ENCODE measurements around the gene PTPRT. TPM values are rescaled to one million over a fixed set of nuclear protein-coding genes. Genes with fewer than 3 reads are reported as not detected.

PTPRT gene
- total RNA-seq, 4 donors from 2014 or later, result under 0.01 to 2.1 TPM; not detected in 2

- H3K27ac ChIP-seq, result no peak overlapping the region
- no peak for DNase-seq
- intact Hi-C loops (cut with DNase I; ENCODE audit: low total_unique reads), result no loop called here
Observed at GRCh38 chr20:43096931-43097260, 92.8 kb downstream of the PTPRT start.

GRCh38 chr20:43096126-43096930 is 93.4 kb downstream of the PTPRT start:
- Histone ChIP-seq H3K4me1 (no peaks in the 10 kb centered on the region), H3K36me3 (no peaks in the 10 kb centered on the region), H3K4me3 (no peak overlapping the region), H3K9me3 (no peaks in the 10 kb centered on the region), H3K27me3 (no peaks in the 10 kb centered on the region), H3K27ac (no peak overlapping the region)
- intact Hi-C loops (cut with DNase I; ENCODE audit: low total_unique reads), result no loop called here
- DNase-seq, result no peak
- TF ChIP-seq POLR2A (IDR thresholded peaks at IDR 0.05), result no peak
- no peak for TF ChIP-seq CTCF (IDR thresholded peaks at IDR 0.05)

More at GRCh38 chr20:43096931-43097260, 92.8 kb downstream of the PTPRT start:
- no peak for TF ChIP-seq POLR2A (IDR thresholded peaks at IDR 0.05)
- no peak for TF ChIP-seq CTCF (IDR thresholded peaks at IDR 0.05)
- Histone ChIP-seq H3K4me1 (no peaks in the 10 kb centered on the region), H3K36me3 (no peaks in the 10 kb centered on the region), H3K4me3 (no peak overlapping the region), H3K27me3 (no peaks in the 10 kb centered on the region), H3K9me3 (no peaks in the 10 kb centered on the region)

- H3K4me1 ChIP-seq, result no peaks in the 10 kb centered on the region
- DNase-seq, result no peak
- intact Hi-C loops (cut with DNase I; ENCODE audit: low total_unique reads), result no loop called here
- H3K36me3 ChIP-seq, result no peaks in the 10 kb centered on the region
- no peaks in the 10 kb centered on the region for H3K27me3 ChIP-seq
- H3K9me3 ChIP-seq, result no peaks in the 10 kb centered on the region
- no peak overlapping the region for H3K27ac ChIP-seq
- TF ChIP-seq CTCF (IDR thresholded peaks at IDR 0.05) (no peak), POLR2A (IDR thresholded peaks at IDR 0.05) (no peak)
- H3K4me3 ChIP-seq, result no peak overlapping the region
Observed at GRCh38 chr20:43095034-43095433, 94.7 kb downstream of the PTPRT start.

- H3K27ac ChIP-seq, result no peak overlapping the region
- TF ChIP-seq POLR2A (IDR thresholded peaks at IDR 0.05), result no peak
- no peak for TF ChIP-seq CTCF (IDR thresholded peaks at IDR 0.05)
- no peaks in the 10 kb centered on the region for H3K4me1 ChIP-seq
- H3K27me3 ChIP-seq, result no peaks in the 10 kb centered on the region
- DNase-seq, result no peak
- H3K4me3 ChIP-seq, result no peak overlapping the region
- no peaks in the 10 kb centered on the region for H3K9me3 ChIP-seq
- intact Hi-C loops (cut with DNase I; ENCODE audit: low total_unique reads), result no loop called here
- no peaks in the 10 kb centered on the region for H3K36me3 ChIP-seq
Observed at GRCh38 chr20:43092386-43093088, 97.2 kb downstream of the PTPRT start.

GRCh38 chr20:43068482-43068881 is 121.2 kb downstream of the PTPRT start:
- no peaks in the 10 kb centered on the region for H3K27me3 ChIP-seq
- H3K27ac ChIP-seq, result no peak overlapping the region
- no peak for DNase-seq
- no peaks in the 10 kb centered on the region for H3K4me1 ChIP-seq
- H3K4me3 ChIP-seq, result no peak overlapping the region
- H3K36me3 ChIP-seq, result no peaks in the 10 kb centered on the region
- intact Hi-C loops (cut with DNase I; ENCODE audit: low total_unique reads), result no loop called here
- TF ChIP-seq CTCF (IDR thresholded peaks at IDR 0.05) (no peak), POLR2A (IDR thresholded peaks at IDR 0.05) (no peak)
- no peaks in the 10 kb centered on the region for H3K9me3 ChIP-seq

All from uterus (tissue), 4 donors.